T-helper 17 cell (primary cell): ENCODE results near the gene TTF1. TPM values are rescaled to one million over a fixed set of nuclear protein-coding genes. Genes with fewer than 3 reads are reported as not detected.
"Not testable (repeated sequence)": the region's sequence is repeated elsewhere in the genome, so short reads cannot be mapped to it uniquely, and the experiment has no call there.

Source experiments
- ATAC-seq: fragments of 150-1000 bp; cut with Tn5 transposase; 2 replicates; pipeline ENCODE4 v1.10.0; 2021; ENCODE audit warnings: mild to moderate bottlenecking, moderate library complexity
- DNase-seq, 3 donors: peaks; one replicate each; pipeline versions ENCODE4 v3.0.0 to v3.0.0-alpha.2; 2020 to 2021
- H3K9me3 ChIP-seq: one replicate; pipeline ENCODE4 v1.7.0; 2013; ENCODE audit warnings: low read length, mild to moderate bottlenecking; ENCODE audit not compliant: control insufficient read depth, poor library complexity, severe bottlenecking
- H3K27ac Mint-ChIP-seq: one replicate; pipeline ENCODE4 v1.8.0; 2022; ENCODE audit warnings: mild to moderate bottlenecking, moderate library complexity, mixed read lengths
- H3K27me3 Mint-ChIP-seq: one replicate; pipeline ENCODE4 v1.8.0; 2022; ENCODE audit warnings: mixed read lengths
- H3K36me3 Mint-ChIP-seq: one replicate; pipeline ENCODE4 v1.8.0; 2022; ENCODE audit warnings: low read depth, mixed read lengths
- H3K4me1 Mint-ChIP-seq: one replicate; pipeline ENCODE4 v1.8.0; 2022; ENCODE audit warnings: mild to moderate bottlenecking, mixed read lengths
- H3K4me3 Mint-ChIP-seq: one replicate; pipeline ENCODE4 v1.8.0; 2022; ENCODE audit warnings: mild to moderate bottlenecking, moderate library complexity, mixed read lengths
- total RNA-seq, 4 donors: library from RNA in 2 of 4; stranded (reverse) in 2 of 4; gene quantifications; one replicate each; pipeline ENCODE4 v1.2.3 and lab custom pipeline; 2022 to 2026

TTF1 gene
- total RNA-seq, 2 donors from 2014 or later = 12.9 to 15.5 TPM

DNA sequence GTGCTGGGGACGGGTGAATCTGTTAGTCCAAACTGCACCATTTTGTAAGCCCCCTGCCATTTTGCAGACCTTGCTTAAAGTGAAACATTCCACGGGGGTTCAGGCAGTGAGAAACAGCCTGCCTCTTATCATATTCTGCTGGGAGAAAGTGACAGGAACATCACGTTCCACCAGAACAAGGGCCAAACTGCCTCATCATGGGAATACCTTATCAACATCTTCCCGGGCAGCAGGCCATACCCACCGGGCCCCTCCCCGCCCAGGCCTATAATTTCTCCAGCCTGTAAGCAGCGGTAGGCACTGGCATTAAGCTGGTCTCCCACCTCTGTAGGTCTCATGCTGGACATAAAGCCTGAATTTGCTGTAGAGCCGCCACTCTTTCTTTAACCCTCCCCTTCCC, 1.9 kb upstream of the TTF1 start:
- Mint-ChIP-seq H3K36me3 (peaks cover 3% of the 10 kb centered on the region), H3K27ac (no peak overlapping the region), H3K27me3 (peaks cover 8% of the 10 kb centered on the region), H3K4me3 (no peak overlapping the region), H3K4me1 (peaks cover 41% of the 10 kb centered on the region)
- ATAC-seq (no peak), DNase-seq (no peak)
- no peaks in the 10 kb centered on the region for H3K9me3 ChIP-seq

DNA sequence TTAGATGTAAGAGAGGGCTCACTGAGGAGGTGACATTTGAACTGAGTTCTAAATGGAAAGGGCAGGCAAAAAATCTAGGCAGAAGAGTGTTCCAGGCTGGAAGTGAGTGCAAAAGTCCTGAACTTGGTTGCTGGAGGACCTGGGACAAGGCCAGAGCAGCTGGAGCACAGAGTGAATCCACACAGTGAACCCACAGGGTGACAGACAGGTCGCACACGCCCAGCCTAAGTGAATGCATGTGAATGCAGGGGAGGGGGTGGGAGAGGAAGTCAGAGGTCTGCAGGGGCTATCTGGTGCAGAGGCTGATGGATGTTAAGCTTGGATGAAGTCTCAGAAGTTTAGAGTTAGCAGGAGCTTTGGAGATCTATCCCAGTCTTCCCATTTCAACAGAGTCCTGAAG, 556 bp upstream of the TTF1 start:
- DNase-seq (no peak), ATAC-seq (no peak)
- no peaks in the 10 kb centered on the region for H3K9me3 ChIP-seq
- Mint-ChIP-seq H3K4me1 (peaks cover 41% of the 10 kb centered on the region), H3K36me3 (peaks cover 6% of the 10 kb centered on the region), H3K4me3 (peak overlapping the region; percentile 95), H3K27ac (peak overlapping the region; percentile 98), H3K27me3 (no peaks in the 10 kb centered on the region)

- H3K36me3 Mint-ChIP-seq = peaks cover 15% of the 10 kb centered on the region
- H3K27ac Mint-ChIP-seq = peak overlapping the region; percentile 98
- no peak for ATAC-seq
- DNase-seq = no peak
- H3K9me3 ChIP-seq = no peaks in the 10 kb centered on the region
- no peaks in the 10 kb centered on the region for H3K27me3 Mint-ChIP-seq
- peaks cover 33% of the 10 kb centered on the region for H3K4me1 Mint-ChIP-seq
- H3K4me3 Mint-ChIP-seq = peak overlapping the region; percentile 95
Observed at GRCh38 chr9:132404228-132404881, 2.3 kb downstream of the TTF1 start.

DNA sequence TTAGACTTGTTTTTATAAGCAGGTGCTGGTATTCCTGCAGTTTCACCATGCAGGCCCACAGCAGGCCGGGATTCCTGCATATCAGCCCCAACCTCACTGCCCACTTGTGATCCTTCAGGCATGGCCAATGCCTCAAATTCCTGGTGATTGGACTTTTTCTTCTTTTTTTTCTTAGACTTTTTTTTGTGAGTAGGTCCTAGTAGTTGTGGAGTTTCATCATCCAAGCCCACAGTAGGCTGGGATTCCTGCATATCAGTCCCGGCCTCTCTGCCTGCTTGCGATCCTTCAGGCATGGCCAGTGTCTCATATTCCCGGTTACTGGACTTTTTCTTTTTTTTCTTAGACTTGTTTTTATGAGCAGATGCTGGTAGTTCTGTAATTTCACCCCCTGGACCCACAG, 4.8 kb downstream of the TTF1 start:
- H3K9me3 ChIP-seq = no peaks in the 10 kb centered on the region
- ATAC-seq (no peak), DNase-seq (no peak)
- Mint-ChIP-seq H3K27me3 (no peaks in the 10 kb centered on the region), H3K4me1 (peaks cover 30% of the 10 kb centered on the region), H3K4me3 (no peak overlapping the region), H3K27ac (peak overlapping the region; percentile 21), H3K36me3 (peaks cover 20% of the 10 kb centered on the region)

DNA sequence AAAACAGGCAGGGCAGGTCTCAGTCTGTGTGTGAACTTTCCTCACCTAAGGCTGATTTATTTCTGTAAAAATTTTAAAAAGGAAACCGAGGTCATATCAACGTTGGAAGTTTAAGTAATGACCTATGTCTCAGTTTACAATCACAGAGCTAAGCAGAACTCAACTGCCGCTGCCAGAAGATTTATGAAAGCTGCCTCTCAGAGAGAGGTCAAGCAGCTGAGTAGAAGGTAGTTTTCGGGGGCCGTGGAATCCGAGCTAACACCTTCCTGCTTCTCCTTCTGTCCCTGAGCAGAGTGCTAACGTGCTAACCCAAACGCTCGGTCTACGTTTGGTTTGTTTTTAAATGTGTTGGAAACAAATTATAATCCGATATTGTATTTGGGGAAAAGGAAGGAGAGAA, 11.1 kb downstream of the TTF1 start:
- H3K9me3 ChIP-seq = no peaks in the 10 kb centered on the region
- peaks cover 9% of the 10 kb centered on the region for H3K36me3 Mint-ChIP-seq
- ATAC-seq = no peak
- H3K27ac Mint-ChIP-seq = no peak overlapping the region
- no peak overlapping the region for H3K4me3 Mint-ChIP-seq
- H3K27me3 Mint-ChIP-seq = no peaks in the 10 kb centered on the region
- no peaks in the 10 kb centered on the region for H3K4me1 Mint-ChIP-seq
- no peak for DNase-seq

- H3K27me3 Mint-ChIP-seq = no peaks in the 10 kb centered on the region
- DNase-seq (no peak), ATAC-seq (no peak)
- H3K36me3 Mint-ChIP-seq = peaks cover 4% of the 10 kb centered on the region
- no peaks in the 10 kb centered on the region for H3K4me1 Mint-ChIP-seq
- H3K4me3 Mint-ChIP-seq = no peak overlapping the region
- H3K9me3 ChIP-seq = no peaks in the 10 kb centered on the region
- H3K27ac Mint-ChIP-seq = no peak overlapping the region
Observed at GRCh38 chr9:132391449-132391848, 15.2 kb downstream of the TTF1 start.

DNA sequence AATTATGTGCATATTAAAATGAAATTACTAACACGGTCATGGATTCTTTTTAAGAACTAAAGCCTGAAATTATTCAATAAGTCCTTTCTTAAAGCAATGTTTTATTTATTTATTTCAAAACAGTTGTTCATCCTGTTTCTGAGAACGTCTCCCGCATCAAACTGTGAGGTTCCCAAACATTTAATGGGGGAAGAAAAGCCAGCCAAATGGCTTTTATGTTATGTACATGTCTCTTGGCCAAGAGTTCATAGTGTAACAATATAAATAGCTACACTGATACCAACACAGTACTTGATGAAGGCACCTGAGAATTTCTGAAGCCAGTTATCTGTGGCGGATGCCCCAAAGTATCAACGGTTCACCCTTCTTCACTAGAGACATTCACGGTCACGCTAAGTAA, 15.7 kb downstream of the TTF1 start:
- DNase-seq (no peak), ATAC-seq (no peak)
- Mint-ChIP-seq H3K36me3 (peaks cover 4% of the 10 kb centered on the region), H3K27me3 (no peaks in the 10 kb centered on the region), H3K27ac (no peak overlapping the region), H3K4me1 (no peaks in the 10 kb centered on the region), H3K4me3 (no peak overlapping the region)
- no peaks in the 10 kb centered on the region for H3K9me3 ChIP-seq

GRCh38 chr9:132387133-132387532, 19.5 kb downstream of the TTF1 start:
- DNase-seq (no peak), ATAC-seq (no peak)
- no peaks in the 10 kb centered on the region for H3K27me3 Mint-ChIP-seq
- H3K36me3 Mint-ChIP-seq = peaks cover 8% of the 10 kb centered on the region
- H3K4me1 Mint-ChIP-seq = peaks cover 10% of the 10 kb centered on the region
- no peaks in the 10 kb centered on the region for H3K9me3 ChIP-seq
- H3K27ac Mint-ChIP-seq = no peak overlapping the region
- no peak overlapping the region for H3K4me3 Mint-ChIP-seq

DNA sequence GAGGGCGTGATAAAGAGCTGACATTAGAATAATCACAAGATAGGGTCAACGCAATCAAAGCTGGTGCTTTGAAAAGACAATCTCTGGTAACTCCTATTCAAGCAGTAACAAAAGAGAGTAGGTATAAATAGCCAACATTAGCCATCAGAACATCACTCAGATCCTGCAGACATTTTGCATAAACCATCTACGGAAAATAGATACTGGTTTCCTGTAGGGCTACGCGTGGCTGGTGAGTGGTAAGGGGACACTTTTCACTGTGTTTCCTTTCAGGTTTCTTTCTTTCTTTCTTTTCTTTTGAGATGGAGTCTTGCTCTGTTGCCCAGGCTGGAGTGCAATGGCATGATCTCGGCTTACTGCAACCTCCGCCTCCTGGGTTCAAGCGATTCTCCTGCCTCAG, 22.3 kb downstream of the TTF1 start:
- H3K27ac Mint-ChIP-seq = peak overlapping the region; percentile 79
- H3K9me3 ChIP-seq = no peaks in the 10 kb centered on the region
- no peaks in the 10 kb centered on the region for H3K27me3 Mint-ChIP-seq
- H3K4me3 Mint-ChIP-seq = peak overlapping the region; percentile 19
- peaks cover 6% of the 10 kb centered on the region for H3K36me3 Mint-ChIP-seq
- no peak for DNase-seq
- H3K4me1 Mint-ChIP-seq = peaks cover 14% of the 10 kb centered on the region
- no peak for ATAC-seq

GRCh38 chr9:132383462-132383883, 23.2 kb downstream of the TTF1 start:
- no peak for ATAC-seq
- H3K9me3 ChIP-seq = no peaks in the 10 kb centered on the region
- no peak for DNase-seq
- peaks cover 14% of the 10 kb centered on the region for H3K4me1 Mint-ChIP-seq
- no peaks in the 10 kb centered on the region for H3K27me3 Mint-ChIP-seq
- H3K4me3 Mint-ChIP-seq = peak overlapping the region; percentile 70
- H3K36me3 Mint-ChIP-seq = peaks cover 6% of the 10 kb centered on the region
- H3K27ac Mint-ChIP-seq = peak overlapping the region; percentile 79

DNA sequence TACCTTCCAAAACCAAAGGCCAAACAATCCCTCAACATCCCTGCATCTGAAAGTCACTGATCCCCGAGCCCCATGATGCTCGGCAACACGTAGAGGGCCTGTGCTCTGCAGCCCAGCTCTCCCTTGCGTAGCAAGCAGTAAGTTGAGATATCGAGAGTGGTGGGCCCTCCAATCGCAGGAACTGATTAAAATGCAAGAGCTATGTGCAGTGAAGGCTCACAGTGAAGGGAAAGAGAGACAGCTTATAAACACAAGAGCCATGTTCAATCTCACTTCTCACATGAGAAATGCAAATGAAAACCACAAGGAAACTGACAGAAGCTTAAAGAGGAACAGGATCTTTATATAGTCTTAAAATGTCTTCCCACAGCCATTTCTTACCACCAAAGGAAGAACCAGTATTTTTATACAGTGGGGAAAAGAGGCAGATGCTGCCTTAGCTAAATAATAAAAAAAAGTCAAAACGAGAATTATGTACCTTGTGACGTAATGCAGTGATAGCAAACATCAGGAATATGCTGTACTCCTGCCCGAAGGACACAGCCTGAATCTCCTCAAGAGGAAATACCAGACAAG, 24.6 kb downstream of the TTF1 start:
- peak; percentile 53 for ATAC-seq
- peaks cover 6% of the 10 kb centered on the region for H3K36me3 Mint-ChIP-seq
- no peaks in the 10 kb centered on the region for H3K9me3 ChIP-seq
- peak overlapping the region; percentile 79 for H3K27ac Mint-ChIP-seq
- no peak for DNase-seq
- peaks cover 14% of the 10 kb centered on the region for H3K4me1 Mint-ChIP-seq
- no peaks in the 10 kb centered on the region for H3K27me3 Mint-ChIP-seq
- no peak overlapping the region for H3K4me3 Mint-ChIP-seq

DNA sequence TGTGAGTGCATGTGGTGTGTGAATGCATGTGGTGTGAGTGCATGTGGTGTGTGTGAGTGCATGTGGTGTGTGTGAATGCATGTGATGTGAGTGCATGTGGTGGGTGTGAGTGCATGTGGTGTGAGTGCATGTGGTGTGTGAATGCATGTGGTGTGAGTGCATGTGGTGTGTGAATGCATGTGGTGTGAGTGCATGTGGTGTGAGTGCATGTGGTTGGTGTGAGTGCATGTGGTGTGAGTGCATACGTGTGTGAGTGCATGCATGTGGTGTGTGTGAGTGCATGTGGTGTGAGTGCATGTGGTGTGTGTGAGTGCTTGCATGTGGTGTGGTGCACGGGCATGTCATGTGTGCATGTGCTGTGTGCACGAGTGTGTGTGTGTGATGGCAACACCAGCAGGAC, 28.2 kb downstream of the TTF1 start:
- H3K36me3 Mint-ChIP-seq, DNase-seq, H3K4me1 Mint-ChIP-seq, H3K9me3 ChIP-seq, H3K4me3 Mint-ChIP-seq, H3K27ac Mint-ChIP-seq, ATAC-seq, H3K27me3 Mint-ChIP-seq: not testable (repeated sequence)

DNA sequence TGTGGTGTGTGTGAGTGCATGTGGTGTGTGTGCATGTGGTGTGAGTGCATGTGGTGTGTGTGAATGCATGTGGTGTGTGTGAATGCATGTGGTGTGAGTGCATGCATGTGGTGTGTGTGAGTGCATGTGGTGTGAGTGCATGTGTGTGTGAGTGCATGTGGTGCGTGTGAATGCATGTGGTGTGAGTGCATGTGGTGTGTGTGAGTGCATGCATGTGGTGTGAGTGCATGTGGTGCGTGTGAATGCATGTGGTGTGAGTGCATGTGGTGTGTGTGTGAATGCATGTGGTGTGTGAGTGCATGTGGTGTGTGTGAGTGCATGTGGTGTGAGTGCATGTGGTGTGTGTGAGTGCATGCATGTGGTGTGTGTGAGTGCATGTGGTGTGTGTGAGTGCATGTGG, 28.9 kb downstream of the TTF1 start:
- not testable (repeated sequence) for H3K27ac Mint-ChIP-seq, DNase-seq, H3K36me3 Mint-ChIP-seq, ATAC-seq, H3K9me3 ChIP-seq, H3K4me3 Mint-ChIP-seq, H3K27me3 Mint-ChIP-seq
- H3K4me1 Mint-ChIP-seq = peaks cover 12% of the 10 kb centered on the region
